OCI-M2 (cell line): ENCODE data around the gene WDR36.
"Not testable (repeated sequence)": the region's sequence is repeated elsewhere in the genome, so short reads cannot be mapped to it uniquely, and the experiment has no call there.

Experiments
- DNase-seq: peaks from one replicate; lab custom pipeline; 2025; ENCODE audit not compliant: unreplicated experiment; lab: John Stamatoyannopoulos, UW

WDR36 gene

DNA sequence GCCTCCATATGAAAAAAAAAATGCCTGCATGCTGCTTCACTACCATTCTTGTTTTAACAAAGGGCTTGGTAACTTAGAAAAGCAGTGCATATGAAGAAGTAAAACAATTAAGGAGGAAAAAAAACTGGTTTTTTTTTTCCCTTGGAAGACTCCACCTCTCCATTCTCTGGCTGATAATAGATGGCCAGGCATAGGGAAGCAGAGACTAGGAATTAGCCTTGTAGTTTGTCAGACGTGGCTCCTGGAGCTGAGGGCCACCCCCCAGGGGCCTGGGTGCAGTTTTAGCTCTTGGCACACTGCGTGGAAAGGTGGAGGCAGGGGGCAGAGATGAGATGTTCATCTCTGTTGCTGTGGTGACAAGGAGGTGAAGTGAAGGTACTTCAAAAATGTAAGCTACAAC, 42.7 kb downstream of the WDR36 start:
- DNase-seq, result no peak

DNA sequence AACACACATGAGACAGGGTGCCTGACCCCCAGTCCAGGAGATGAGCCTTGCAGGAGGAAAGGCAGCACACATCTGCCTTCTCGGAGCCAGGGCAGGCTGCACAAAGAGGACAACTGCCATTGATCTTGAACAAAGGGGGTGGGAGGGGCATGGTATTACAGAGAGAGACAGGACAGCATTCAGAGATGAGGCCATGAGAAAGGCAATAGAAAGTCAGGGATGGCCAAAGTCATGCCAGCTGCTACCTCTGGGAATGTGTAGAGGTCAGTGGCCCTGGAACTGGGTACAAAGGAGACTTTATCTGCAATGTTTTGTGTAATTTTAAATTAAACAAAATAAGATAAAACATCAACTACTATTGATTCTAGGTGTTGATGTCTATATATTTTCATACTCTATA, 43.2 kb downstream of the WDR36 start:
- no peak for DNase-seq

GRCh38 chr5:111135946-111136345, 43.8 kb downstream of the WDR36 start:
- no peak for DNase-seq

- DNase-seq, result no peak
Observed at GRCh38 chr5:111138096-111138495, 45.9 kb downstream of the WDR36 start.

- DNase-seq, result not testable (repeated sequence)
Observed at GRCh38 chr5:111141471-111141870, 49.3 kb downstream of the WDR36 start.

DNA sequence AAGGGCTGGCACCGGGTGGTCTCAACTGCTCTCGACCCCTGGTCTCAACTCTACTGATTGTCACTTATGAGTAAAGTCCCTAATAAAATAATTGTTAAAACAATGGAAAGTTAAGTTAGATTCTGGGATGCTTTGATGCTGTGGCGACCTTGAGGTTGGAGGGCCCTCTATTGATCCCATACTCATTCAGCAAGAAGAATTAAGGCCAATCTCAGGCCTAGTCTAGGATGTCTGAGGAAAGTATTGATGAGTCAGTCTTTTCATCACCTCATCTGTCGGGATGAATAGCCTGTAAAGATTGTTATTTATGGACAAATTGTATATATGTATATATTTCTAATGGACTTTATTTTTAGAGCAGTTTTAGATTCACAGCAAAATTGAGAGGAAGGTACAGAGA, 50.8 kb downstream of the WDR36 start:
- DNase-seq, result no peak

DNA sequence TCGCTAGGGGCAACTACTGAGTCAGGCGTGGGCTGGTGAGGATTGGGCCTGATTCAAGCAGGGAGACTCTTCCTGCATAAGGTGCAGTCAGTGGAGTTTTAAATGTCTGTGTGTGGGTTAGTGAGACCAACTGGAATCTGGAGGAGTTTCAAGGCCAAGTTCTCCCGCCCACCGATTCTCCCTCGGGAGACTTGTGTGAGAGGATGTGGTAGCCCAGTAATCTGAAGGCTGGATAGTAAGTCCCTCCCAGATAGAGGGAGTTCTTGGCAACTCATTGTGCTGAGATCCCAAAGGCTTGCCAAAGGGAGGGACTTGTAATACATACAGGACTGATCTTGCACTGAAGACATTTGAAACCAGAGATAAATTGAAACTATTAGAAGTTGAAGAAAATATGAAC, 51.8 kb downstream of the WDR36 start:
- no peak for DNase-seq

DNA sequence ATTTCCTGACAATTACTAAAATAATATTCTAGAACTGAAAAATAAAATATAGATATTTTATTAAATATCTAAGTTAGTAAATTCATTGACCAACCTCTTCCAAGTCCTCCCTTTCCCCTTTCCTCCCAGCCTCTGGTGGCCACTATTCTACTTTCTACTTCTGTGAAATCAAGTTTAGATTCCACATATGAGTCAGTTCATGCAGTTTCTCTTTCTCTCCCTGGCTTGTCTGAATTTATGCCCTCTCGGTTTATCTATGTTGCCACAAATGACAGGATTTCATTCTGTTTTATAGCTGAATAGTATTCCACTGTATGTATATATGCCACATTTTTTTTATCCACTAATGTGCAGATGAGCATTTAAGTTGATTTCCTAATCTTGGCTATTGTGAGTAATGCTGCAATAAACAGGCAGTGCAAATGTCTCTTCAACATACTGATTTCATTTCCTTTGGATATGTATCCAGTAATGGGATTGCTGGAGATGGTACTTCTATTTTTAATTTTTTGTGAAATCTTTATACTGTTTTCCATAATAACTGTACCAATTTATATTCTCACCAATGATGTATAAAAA, 52.3 kb downstream of the WDR36 start:
- DNase-seq, result no peak

DNA sequence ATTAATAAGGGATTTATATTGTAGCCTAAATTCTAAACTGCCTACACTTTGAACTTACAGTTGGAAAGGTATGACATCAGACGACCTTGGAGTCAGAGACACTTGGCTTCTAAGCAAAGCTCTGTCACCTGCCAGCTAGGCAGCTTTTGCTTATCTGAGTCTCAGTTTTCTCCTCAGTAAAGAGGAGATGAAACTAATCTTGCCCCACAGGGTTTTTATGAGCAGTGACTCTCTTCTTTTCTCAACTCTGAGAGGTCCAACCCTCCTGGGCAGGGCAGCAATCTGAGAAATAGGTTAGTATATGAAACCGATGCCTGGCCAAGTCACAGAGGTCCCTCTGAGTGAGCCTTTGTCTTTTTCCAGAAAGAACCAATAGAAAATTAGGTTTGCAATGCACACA, 53.9 kb downstream of the WDR36 start:
- no peak for DNase-seq

GRCh38 chr5:111147502-111147901, 55.4 kb downstream of the WDR36 start:
- DNase-seq, result no peak

GRCh38 chr5:111151998-111152397, 59.9 kb downstream of the WDR36 start:
- no peak for DNase-seq

DNA sequence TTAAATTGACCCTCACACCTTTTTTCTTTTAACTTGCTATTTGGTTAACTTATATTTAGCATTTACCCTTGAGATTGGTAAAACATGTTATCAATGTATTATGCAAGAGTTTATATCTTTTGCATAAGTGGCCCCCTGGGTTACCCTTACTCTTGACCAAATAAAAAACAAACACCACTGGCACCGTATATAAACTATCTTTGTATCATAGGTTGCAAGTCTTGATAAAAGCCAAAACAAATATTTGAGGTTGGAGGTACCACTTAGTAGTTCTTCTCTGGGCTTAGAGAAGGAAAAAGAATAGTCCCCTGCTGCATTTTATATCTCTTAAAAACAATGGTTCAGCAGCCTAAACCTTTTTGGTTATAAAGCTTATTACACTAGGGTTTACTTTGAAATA, 61.3 kb downstream of the WDR36 start:
- no peak for DNase-seq

GRCh38 chr5:111153945-111154344, 61.8 kb downstream of the WDR36 start:
- no peak for DNase-seq

- no peak for DNase-seq
Observed at GRCh38 chr5:111158105-111158744, 66.1 kb downstream of the WDR36 start.

GRCh38 chr5:111159845-111160244, 67.7 kb downstream of the WDR36 start:
- DNase-seq, result no peak

DNA sequence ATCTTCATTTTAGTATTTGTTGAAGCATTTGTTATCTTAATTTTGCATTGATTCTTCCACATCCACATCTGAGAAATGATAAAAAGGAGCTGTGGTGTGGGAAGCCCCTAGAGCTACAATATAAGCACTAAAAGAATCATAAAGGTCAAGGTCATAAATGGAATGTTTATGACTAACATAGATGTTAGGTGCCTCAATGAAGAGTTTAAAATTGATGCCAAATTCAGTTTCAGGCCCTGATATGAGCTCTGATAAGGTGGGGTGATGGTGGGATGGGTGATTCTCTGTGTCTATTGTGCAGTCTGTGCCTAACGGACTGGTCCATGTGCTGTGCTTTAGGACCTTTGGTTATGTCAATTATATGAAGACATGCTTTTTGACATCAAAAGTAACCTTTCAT, 70.9 kb downstream of the WDR36 start:
- DNase-seq, result no peak

- DNase-seq, result no peak
Observed at GRCh38 chr5:111165058-111165457, 72.9 kb downstream of the WDR36 start.

GRCh38 chr5:111167551-111167950, 75.4 kb downstream of the WDR36 start:
- DNase-seq, result no peak

- DNase-seq, result no peak
Observed at GRCh38 chr5:111168608-111169007, 76.5 kb downstream of the WDR36 start.

DNA sequence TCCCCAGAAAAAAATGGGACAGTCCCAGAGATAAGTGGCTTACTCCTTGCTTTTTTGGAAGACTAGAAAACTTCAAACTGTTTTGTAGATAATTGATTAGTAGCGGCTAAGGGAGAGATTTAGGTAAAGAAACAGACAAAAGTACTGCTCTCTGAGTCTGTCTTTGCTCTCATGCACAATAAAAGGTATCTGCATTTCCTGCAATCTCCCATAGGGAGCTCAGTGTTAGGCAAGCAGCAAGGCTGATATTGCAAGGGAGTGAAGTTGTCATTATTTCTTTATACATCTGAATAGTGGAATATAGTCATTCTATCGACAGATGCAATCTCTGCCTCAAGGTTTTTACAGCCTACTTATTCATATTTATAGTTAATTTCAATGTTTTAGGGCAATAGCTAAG, 77.1 kb downstream of the WDR36 start:
- DNase-seq, result no peak

GRCh38 chr5:111170279-111170678, 78.1 kb downstream of the WDR36 start:
- no peak for DNase-seq

- DNase-seq, result no peak
Observed at GRCh38 chr5:111172504-111172903, 80.4 kb downstream of the WDR36 start.

- no peak for DNase-seq
Observed at GRCh38 chr5:111173476-111173875, 81.3 kb downstream of the WDR36 start.
